GM12865 (cell line): ENCODE results near the gene IAH1.

Source experiments
- DNase-seq: peaks from one replicate; pipeline ENCODE4 v3.0.0; 2010; ENCODE audit warnings: low read depth
- H3K4me3 ChIP-seq: 2 replicates; pipeline ENCODE4 v1.5.1; 2011; ENCODE audit warnings: mild to moderate bottlenecking, low read depth, low read length, control low read depth
- TF ChIP-seq, protein P1 (sequence below): IDR thresholded peaks from 2 replicates; pipeline ENCODE4 v1.5.1; 2011; ENCODE audit warnings: low read length, control low read depth, low read depth, inconsistent platforms; ENCODE audit not compliant: insufficient read depth; ENCODE audit errors: missing control alignments

IAH1 gene

DNA sequence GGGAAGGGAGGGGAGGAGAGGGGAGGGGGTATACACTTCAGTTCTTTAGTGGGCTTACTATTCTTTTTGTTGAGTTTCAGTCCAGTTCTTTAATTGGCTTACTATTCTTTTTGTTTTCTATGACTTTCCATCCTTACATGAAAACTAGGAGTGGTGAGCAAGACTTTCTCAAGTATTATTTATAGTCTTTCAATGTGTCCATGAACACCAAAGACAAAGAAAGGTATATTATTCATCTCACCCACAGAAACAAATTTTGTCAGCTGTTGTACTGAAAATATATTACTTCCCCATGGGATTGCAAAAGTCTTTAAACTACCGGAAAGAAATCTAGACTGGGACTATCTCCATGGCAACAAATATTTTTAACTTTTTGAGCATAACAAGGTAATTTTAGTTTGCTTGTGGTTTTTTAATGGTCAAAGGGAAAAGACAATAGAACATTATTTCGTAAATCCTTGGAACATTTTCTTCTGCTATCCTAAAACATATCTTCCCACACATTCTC, 63.7 kb downstream of the IAH1 start:
- TF ChIP-seq, protein P1, sequence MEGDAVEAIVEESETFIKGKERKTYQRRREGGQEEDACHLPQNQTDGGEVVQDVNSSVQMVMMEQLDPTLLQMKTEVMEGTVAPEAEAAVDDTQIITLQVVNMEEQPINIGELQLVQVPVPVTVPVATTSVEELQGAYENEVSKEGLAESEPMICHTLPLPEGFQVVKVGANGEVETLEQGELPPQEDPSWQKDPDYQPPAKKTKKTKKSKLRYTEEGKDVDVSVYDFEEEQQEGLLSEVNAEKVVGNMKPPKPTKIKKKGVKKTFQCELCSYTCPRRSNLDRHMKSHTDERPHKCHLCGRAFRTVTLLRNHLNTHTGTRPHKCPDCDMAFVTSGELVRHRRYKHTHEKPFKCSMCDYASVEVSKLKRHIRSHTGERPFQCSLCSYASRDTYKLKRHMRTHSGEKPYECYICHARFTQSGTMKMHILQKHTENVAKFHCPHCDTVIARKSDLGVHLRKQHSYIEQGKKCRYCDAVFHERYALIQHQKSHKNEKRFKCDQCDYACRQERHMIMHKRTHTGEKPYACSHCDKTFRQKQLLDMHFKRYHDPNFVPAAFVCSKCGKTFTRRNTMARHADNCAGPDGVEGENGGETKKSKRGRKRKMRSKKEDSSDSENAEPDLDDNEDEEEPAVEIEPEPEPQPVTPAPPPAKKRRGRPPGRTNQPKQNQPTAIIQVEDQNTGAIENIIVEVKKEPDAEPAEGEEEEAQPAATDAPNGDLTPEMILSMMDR: no peak
- no peak overlapping the region for H3K4me3 ChIP-seq
- DNase-seq: peak; percentile 15
